GM23338 (cell line): ENCODE data around the gene LAGE3. TPM values are rescaled to one million over a fixed set of nuclear protein-coding genes. Genes with fewer than 3 reads are reported as not detected.

Experiments used
- ATAC-seq: fragments of 200-7000 bp; cut with Tn5 transposase; 3 replicates; pipeline ENCODE4 v1.9.1; 2020
- DNase-seq: peaks from one replicate; pipeline ENCODE4 v3.0.0-alpha.2; 2015; ENCODE audit warnings: low spot score
- H2AFZ ChIP-seq: fragments of 200-600 bp; sonication (generic); 2 replicates; pipeline ENCODE4 v1.8.0; 2016; ENCODE audit warnings: antibody characterized with exemption, mild to moderate bottlenecking, moderate library complexity
- H3F3A ChIP-seq: fragments of 200-600 bp; sonication (generic); replicated peaks from 2 replicates; pipeline ENCODE4 v1.8.0; 2017; ENCODE audit warnings: antibody characterized with exemption, mixed run types, low read depth
- H3K27ac ChIP-seq: fragments of 200-600 bp; sonication (generic); 2 replicates; pipeline ENCODE4 v1.6.1; 2016; ENCODE audit warnings: low read depth
- H3K27me3 ChIP-seq: fragments of 200-600 bp; sonication (generic); 2 replicates; pipeline ENCODE4 v1.8.0; 2016; ENCODE audit warnings: mild to moderate bottlenecking, mixed run types, moderate library complexity; ENCODE audit not compliant: insufficient read depth
- H3K36me3 ChIP-seq: fragments of 200-600 bp; sonication (generic); 2 replicates; pipeline ENCODE4 v1.8.0; 2016; ENCODE audit warnings: mild to moderate bottlenecking; ENCODE audit not compliant: insufficient read depth
- H3K4me1 ChIP-seq: fragments of 200-600 bp; sonication (generic); 2 replicates; pipeline ENCODE4 v1.8.0; 2016; ENCODE audit warnings: mild to moderate bottlenecking, moderate library complexity; ENCODE audit not compliant: insufficient read depth
- H3K4me2 ChIP-seq: fragments of 200-600 bp; sonication (generic); 2 replicates; pipeline ENCODE4 v1.7.1; 2017; ENCODE audit warnings: mixed run types
- H3K4me3 ChIP-seq: fragments of 200-600 bp; sonication (generic); 2 replicates; pipeline ENCODE4 v1.6.1; 2016; ENCODE audit warnings: mixed run types
- H3K79me2 ChIP-seq: fragments of 200-600 bp; sonication (generic); replicated peaks from 2 replicates; pipeline ENCODE4 v1.8.0; 2017; ENCODE audit warnings: mild to moderate bottlenecking; ENCODE audit not compliant: insufficient read depth
- H3K9me2 ChIP-seq: fragments of 200-600 bp; sonication (generic); 2 replicates; pipeline ENCODE4 v1.8.0; 2017; ENCODE audit not compliant: insufficient read depth
- H4K20me1 ChIP-seq: fragments of 200-600 bp; sonication (generic); replicated peaks from 2 replicates; pipeline ENCODE4 v1.8.0; 2017; ENCODE audit warnings: mild to moderate bottlenecking; ENCODE audit not compliant: insufficient read depth
- H3K27ac Mint-ChIP-seq: 2 replicates; pipeline ENCODE4 v1.8.0; 2020; ENCODE audit warnings: inconsistent platforms, mild to moderate bottlenecking, moderate library complexity, mixed read lengths
- H3K27me3 Mint-ChIP-seq: 3 replicates; pipeline ENCODE4 v1.8.0; 2022; ENCODE audit warnings: low read depth, mild to moderate bottlenecking, moderate library complexity, mixed read lengths, inconsistent platforms; ENCODE audit not compliant: insufficient read depth, poor library complexity
- H3K36me3 Mint-ChIP-seq: 3 replicates; pipeline ENCODE4 v1.8.0; 2021; ENCODE audit warnings: low read depth, mild to moderate bottlenecking, inconsistent platforms, moderate library complexity, mixed read lengths
- H3K4me1 Mint-ChIP-seq: 3 replicates; pipeline ENCODE4 v1.8.0; 2020; ENCODE audit warnings: mild to moderate bottlenecking, inconsistent platforms, mixed read lengths
- H3K4me3 Mint-ChIP-seq: 3 replicates; pipeline ENCODE4 v1.8.0; 2021; ENCODE audit warnings: moderate library complexity, mild to moderate bottlenecking, inconsistent platforms, mixed read lengths
- H3K9me3 Mint-ChIP-seq: 3 replicates; pipeline ENCODE4 v1.8.0; 2020; ENCODE audit warnings: moderate library complexity, mild to moderate bottlenecking, inconsistent platforms, mixed read lengths
- JUNB ChIP-seq: IDR thresholded peaks from one replicate; pipeline ENCODE4 v1.6.1; 2016; ENCODE audit warnings: antibody characterized with exemption; ENCODE audit not compliant: unreplicated experiment
- NANOG ChIP-seq: IDR thresholded peaks from 2 replicates; pipeline ENCODE4 v1.6.1; 2016; ENCODE audit warnings: antibody characterized with exemption, borderline replicate concordance
- STAT1 ChIP-seq: IDR thresholded peaks from one replicate; pipeline ENCODE4 v1.6.1; 2016; ENCODE audit warnings: antibody characterized with exemption; ENCODE audit not compliant: unreplicated experiment
- polyA plus RNA-seq: library from polyadenylated mRNA; unstranded; fragments of >200 nt; fragmentation: Nextera tagmentation; extraction: Ambion mirVana; gene quantifications from 2 replicates; pipeline ENCODE4 v1.2.1, GENCODE V29; 2016
- total RNA-seq: library from RNA; depleted of rRNA; stranded (reverse); fragments of >200 nt; shearing (Covaris generic); gene quantifications from 2 replicates; pipeline ENCODE4 v1.2.3, GENCODE V29; 2014
- TF ChIP-seq, protein P1 (sequence below): fragments of 250-450 bp; sonication (Bioruptor Pico); IDR thresholded peaks from 2 replicates; pipeline ENCODE4 v1.5.0; 2020; ENCODE audit warnings: mild to moderate bottlenecking, moderate library complexity

The LAGE3 gene
- total and polyA plus RNA-seq, 2 experiments from 2014 or later, result 71.0 to 84.5 TPM

DNA sequence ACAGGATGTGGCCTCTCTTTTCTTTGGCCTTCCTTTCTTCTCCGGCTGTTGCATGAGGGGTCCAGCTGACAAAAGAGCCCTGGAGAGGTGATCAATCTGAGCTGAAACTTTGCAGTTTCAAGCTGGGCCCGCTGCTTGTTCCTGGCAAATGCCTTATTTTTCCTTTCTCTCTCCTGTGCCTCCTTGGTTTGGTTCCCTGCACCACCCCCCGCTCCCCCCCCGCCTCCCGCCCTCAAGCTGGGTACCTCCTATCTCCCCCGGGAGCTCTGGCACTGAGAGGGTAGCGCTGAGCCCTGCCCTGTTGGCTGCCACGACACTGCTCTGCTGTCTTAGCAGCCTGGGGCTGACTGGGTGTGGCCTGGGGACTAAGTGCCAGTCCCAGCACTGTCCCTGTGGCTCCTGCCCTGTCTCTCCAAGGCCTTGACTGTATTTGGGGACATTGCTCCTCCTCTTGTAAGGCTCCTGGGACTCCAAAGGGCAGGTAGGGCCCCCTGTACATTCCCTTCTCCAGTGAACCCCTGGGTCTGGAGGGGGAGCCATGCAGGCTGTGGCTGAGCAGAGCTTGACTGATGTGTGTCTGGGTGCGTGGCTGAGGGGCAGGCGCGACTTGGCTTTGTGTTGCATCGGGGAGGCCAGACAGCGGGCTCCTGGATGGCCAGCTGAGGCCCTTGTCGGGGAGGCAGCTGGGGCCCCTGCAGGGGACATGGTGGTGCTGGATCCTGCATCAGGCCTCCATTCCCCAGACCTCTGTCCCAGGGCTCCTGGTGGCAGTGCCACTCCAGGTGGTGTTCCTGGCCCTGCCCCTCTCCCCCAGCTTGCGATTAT, 19.9 kb downstream of the LAGE3 start (continued):
- TF ChIP-seq, protein P1, sequence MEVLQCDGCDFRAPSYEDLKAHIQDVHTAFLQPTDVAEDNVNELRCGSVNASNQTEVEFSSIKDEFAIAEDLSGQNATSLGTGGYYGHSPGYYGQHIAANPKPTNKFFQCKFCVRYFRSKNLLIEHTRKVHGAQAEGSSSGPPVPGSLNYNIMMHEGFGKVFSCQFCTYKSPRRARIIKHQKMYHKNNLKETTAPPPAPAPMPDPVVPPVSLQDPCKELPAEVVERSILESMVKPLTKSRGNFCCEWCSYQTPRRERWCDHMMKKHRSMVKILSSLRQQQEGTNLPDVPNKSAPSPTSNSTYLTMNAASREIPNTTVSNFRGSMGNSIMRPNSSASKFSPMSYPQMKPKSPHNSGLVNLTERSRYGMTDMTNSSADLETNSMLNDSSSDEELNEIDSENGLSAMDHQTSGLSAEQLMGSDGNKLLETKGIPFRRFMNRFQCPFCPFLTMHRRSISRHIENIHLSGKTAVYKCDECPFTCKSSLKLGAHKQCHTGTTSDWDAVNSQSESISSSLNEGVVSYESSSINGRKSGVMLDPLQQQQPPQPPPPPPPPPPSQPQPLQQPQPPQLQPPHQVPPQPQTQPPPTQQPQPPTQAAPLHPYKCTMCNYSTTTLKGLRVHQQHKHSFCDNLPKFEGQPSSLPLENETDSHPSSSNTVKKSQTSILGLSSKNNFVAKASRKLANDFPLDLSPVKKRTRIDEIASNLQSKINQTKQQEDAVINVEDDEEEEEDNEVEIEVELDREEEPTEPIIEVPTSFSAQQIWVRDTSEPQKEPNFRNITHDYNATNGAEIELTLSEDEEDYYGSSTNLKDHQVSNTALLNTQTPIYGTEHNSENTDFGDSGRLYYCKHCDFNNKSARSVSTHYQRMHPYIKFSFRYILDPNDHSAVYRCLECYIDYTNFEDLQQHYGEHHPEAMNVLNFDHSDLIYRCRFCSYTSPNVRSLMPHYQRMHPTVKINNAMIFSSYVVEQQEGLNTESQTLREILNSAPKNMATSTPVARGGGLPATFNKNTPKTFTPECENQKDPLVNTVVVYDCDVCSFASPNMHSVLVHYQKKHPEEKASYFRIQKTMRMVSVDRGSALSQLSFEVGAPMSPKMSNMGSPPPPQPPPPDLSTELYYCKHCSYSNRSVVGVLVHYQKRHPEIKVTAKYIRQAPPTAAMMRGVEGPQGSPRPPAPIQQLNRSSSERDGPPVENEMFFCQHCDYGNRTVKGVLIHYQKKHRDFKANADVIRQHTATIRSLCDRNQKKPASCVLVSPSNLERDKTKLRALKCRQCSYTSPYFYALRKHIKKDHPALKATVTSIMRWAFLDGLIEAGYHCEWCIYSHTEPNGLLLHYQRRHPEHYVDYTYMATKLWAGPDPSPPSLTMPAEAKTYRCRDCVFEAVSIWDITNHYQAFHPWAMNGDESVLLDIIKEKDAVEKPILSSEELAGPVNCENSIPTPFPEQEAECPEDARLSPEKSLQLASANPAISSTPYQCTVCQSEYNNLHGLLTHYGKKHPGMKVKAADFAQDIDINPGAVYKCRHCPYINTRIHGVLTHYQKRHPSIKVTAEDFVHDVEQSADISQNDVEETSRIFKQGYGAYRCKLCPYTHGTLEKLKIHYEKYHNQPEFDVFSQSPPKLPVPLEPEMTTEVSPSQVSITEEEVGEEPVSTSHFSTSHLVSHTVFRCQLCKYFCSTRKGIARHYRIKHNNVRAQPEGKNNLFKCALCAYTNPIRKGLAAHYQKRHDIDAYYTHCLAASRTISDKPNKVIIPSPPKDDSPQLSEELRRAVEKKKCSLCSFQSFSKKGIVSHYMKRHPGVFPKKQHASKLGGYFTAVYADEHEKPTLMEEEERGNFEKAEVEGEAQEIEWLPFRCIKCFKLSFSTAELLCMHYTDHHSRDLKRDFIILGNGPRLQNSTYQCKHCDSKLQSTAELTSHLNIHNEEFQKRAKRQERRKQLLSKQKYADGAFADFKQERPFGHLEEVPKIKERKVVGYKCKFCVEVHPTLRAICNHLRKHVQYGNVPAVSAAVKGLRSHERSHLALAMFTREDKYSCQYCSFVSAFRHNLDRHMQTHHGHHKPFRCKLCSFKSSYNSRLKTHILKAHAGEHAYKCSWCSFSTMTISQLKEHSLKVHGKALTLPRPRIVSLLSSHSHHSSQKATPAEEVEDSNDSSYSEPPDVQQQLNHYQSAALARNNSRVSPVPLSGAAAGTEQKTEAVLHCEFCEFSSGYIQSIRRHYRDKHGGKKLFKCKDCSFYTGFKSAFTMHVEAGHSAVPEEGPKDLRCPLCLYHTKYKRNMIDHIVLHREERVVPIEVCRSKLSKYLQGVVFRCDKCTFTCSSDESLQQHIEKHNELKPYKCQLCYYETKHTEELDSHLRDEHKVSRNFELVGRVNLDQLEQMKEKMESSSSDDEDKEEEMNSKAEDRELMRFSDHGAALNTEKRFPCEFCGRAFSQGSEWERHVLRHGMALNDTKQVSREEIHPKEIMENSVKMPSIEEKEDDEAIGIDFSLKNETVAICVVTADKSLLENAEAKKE, result no peak
- TF ChIP-seq NANOG, result no peak

DNA sequence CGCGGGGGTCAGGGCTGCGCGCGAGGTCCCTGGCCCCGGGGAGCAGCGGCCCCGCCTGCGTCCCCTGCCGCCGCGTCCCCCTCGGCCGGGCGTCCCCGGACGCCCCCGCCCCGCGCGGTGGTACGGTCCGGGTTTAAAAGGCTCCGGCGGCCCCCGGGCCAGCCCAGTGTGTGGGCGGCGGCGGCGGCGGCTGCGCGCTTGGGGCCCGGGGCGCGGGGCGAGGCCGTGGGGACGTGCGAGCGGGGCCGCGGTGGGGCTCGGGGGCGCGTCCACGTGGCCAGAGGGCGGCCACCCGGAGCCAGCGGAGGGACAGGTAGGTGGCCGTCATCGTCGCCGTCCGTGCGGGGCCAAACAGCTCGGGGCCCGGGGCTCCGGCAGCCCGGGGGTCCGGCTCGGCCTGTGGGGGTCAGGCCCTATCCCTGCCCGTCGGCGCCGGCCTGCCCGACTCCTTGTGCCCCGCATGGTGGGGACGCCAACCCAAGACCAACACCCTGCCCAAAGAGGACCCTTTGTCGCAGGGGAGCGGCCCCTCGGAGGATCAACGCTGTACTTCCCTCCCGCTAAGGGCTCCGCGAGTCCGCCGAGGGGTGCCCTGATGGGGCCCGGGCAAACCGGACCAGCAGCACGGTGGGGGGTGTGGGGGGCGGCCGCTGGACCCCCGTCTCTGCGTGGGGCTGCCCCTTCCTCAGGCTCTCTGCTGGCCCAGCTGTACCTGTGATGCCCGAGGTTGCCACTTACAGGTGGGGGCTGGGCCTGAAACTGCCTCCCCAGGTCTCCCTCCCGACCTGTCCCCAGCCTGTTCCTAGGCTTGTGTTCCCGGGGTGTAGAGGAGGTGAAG, 20.7 kb downstream of the LAGE3 start, which contains the start of gene PLXNA3:
Gene PLXNA3, plus strand, starts transcription at position 166 of the 838 bp plus-strand sequence. CDS start 1,903 bp downstream, outside the sequence.
- no peak within 1 kb of the TSS; the same call in 1 of the 2 replicates for H3K27ac Mint-ChIP-seq
- peak; percentile 46 for DNase-seq

More for the DNA sequence above, 20.7 kb downstream of the LAGE3 start, which contains the start of gene PLXNA3:
- Mint-ChIP-seq H3K4me3 (peak within 1 kb of the TSS; percentile 82), H3K4me1 (no peaks in the 10 kb centered on the region; the same call in 2 of the 3 replicates), H3K9me3 (no peaks in the 10 kb centered on the region), H3K36me3 (peaks cover 13% of the 10 kb centered on the region; the same call in 2 of the 3 replicates), H3K27me3 (peaks cover 6% of the 10 kb centered on the region)
- Histone ChIP-seq H4K20me1 (no peaks in the 10 kb centered on the region), H3F3A (no peaks in the 10 kb centered on the region), H3K36me3 (no peaks in the 10 kb centered on the region), H3K4me1 (no peaks in the 10 kb centered on the region), H3K4me2 (peak within 1 kb of the TSS; percentile 76), H3K27ac (no peak within 1 kb of the TSS), H3K27me3 (no peaks in the 10 kb centered on the region; the same call in 1 of the 2 replicates), H3K9me2 (no peaks in the 10 kb centered on the region), H3K4me3 (peak within 1 kb of the TSS; percentile 59), H3K79me2 (no peaks in the 10 kb centered on the region), H2AFZ (no peak within 1 kb of the TSS)
- TF ChIP-seq STAT1, result no peak
- TF ChIP-seq JUNB, result no peak
- TF ChIP-seq, protein P1, result no peak
- ATAC-seq, result peak; percentile 44
